ENCODE results near the gene PADI4. TPM values are rescaled to one million over a fixed set of nuclear protein-coding genes. Genes with fewer than 3 reads are reported as not detected.

PADI4 gene
- total and polyA plus RNA-seq, 4 donors = 0.32 to 6.1 (median 0.90) TPM

DNA sequence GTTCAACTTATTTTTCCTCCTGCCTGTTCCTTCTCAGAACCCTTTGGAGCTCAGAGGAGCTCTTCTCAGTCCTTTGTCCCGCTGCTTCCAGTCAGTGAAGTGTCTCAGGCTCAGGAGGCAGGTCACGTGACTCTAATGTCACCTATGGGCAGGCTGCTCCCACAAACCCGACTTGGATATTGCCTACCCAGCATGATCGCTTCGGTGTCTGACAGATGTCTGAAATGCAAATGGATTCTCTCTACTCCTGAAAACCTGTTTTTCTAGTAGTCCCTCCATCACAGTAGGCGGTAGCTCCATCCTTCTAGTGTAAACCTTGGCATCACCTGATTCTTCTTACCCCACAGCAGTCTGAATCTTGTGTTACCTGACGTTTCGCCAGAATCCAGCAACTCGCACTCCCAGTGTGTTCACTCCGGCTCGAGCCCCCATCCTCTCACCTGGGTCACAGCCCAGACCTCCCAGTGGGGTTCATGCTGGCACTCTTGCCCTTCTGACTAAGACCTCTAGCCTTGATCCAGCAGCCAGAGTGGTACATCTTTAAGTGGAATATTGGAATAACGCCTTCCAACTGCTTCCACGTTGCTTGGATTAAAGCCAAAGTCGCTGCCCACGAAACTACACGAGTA is 69.4 kb downstream of the PADI4 start:
- TF ChIP-seq, protein P1, sequence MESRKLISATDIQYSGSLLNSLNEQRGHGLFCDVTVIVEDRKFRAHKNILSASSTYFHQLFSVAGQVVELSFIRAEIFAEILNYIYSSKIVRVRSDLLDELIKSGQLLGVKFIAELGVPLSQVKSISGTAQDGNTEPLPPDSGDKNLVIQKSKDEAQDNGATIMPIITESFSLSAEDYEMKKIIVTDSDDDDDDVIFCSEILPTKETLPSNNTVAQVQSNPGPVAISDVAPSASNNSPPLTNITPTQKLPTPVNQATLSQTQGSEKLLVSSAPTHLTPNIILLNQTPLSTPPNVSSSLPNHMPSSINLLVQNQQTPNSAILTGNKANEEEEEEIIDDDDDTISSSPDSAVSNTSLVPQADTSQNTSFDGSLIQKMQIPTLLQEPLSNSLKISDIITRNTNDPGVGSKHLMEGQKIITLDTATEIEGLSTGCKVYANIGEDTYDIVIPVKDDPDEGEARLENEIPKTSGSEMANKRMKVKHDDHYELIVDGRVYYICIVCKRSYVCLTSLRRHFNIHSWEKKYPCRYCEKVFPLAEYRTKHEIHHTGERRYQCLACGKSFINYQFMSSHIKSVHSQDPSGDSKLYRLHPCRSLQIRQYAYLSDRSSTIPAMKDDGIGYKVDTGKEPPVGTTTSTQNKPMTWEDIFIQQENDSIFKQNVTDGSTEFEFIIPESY (IDR thresholded peaks at IDR 0.05) = no peak
- no peak for TF ChIP-seq HNF4A (conservative IDR thresholded peaks at IDR 0.05)
- no peak for TF ChIP-seq EGR1 (IDR thresholded peaks at IDR 0.05; ENCODE audit: low read depth in 2 of 2)
- no peak for TF ChIP-seq YY1 (IDR thresholded peaks at IDR 0.05)
- no peak for TF ChIP-seq HNF4G (IDR thresholded peaks at IDR 0.05)
- TF ChIP-seq FOXA2 (IDR thresholded peaks at IDR 0.05) = no peak
- H3K4me1 ChIP-seq (ENCODE audit: control insufficient read depth in 4 of 4, insufficient read depth in 4 of 4, low read length in 3 of 4) = no peaks in the 10 kb centered on the region
- no peaks in the 10 kb centered on the region for H3K9me3 ChIP-seq (ENCODE audit: control insufficient read depth in 4 of 4, low read length in 3 of 4)
- no peak overlapping the region for H3K9ac ChIP-seq (ENCODE audit: low read depth in 1 of 2, low read length in 2 of 2)
- 31% methylated on average over 16 of the region's 16 CpGs for WGBS
- no peaks in the 10 kb centered on the region for H3K36me3 ChIP-seq (ENCODE audit: control insufficient read depth in 4 of 4, insufficient read depth in 3 of 4, low read depth in 1 of 4, low read length in 3 of 4)
- H3K4me3 ChIP-seq (ENCODE audit: low read depth in 1 of 3, low read length in 3 of 3) = no peak overlapping the region
- H3K27ac ChIP-seq (ENCODE audit: low read depth in 1 of 2, low read length in 2 of 2) = no peak overlapping the region
- H3K27me3 ChIP-seq (ENCODE audit: control insufficient read depth in 4 of 4, insufficient read depth in 4 of 4, low read length in 3 of 4) = no peaks in the 10 kb centered on the region
- no peak for DNase-seq (ENCODE audit: low spot score)

DNA sequence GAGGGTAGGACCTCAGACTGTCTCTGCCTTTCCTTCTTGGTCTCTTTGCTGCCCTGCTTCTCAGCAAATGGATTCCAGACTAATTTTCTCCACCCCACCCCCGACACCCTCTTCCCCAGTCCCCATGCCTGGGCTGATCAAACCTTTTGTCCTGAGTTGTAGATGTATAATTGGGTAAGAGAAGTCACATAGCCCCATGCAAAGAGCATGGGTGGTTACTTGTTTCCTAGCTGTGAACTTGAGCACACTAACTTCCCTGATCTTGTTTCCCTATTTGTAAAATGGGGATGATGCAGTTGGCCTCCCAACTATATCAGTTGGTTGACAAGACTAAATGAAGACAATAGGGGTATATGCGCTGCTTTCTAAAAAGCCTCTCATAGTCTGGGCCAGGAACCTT is 73.2 kb downstream of the PADI4 start:
- Histone ChIP-seq H3K36me3 (ENCODE audit: control insufficient read depth in 4 of 4, insufficient read depth in 3 of 4, low read depth in 1 of 4, low read length in 3 of 4) (no peaks in the 10 kb centered on the region), H3K9ac (ENCODE audit: low read depth in 1 of 2, low read length in 2 of 2) (no peak overlapping the region), H3K27ac (ENCODE audit: low read depth in 1 of 2, low read length in 2 of 2) (no peak overlapping the region), H3K4me3 (ENCODE audit: low read depth in 1 of 3, low read length in 3 of 3) (no peak overlapping the region), H3K9me3 (ENCODE audit: control insufficient read depth in 4 of 4, low read length in 3 of 4) (no peaks in the 10 kb centered on the region), H3K27me3 (ENCODE audit: control insufficient read depth in 4 of 4, insufficient read depth in 4 of 4, low read length in 3 of 4) (no peaks in the 10 kb centered on the region), H3K4me1 (ENCODE audit: control insufficient read depth in 4 of 4, insufficient read depth in 4 of 4, low read length in 3 of 4) (no peaks in the 10 kb centered on the region)
- WGBS = 84% methylated on average over 2 of the region's 2 CpGs
- DNase-seq (ENCODE audit: low spot score) = no peak
- TF ChIP-seq, protein P2, sequence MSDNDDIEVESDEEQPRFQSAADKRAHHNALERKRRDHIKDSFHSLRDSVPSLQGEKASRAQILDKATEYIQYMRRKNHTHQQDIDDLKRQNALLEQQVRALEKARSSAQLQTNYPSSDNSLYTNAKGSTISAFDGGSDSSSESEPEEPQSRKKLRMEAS (IDR thresholded peaks at IDR 0.05) = no peak
- TF ChIP-seq GABPA (IDR thresholded peaks at IDR 0.05 in 1 of 2, conservative IDR thresholded peaks at IDR 0.05 in 1 of 2) (no peak), RAD21 (IDR thresholded peaks at IDR 0.05) (no peak), FOXA1 (IDR thresholded peaks at IDR 0.05) (no peak), HNF4G (IDR thresholded peaks at IDR 0.05) (no peak), HNF4A (conservative IDR thresholded peaks at IDR 0.05) (no peak), TAF1 (conservative IDR thresholded peaks at IDR 0.05) (no peak), EGR1 (IDR thresholded peaks at IDR 0.05; ENCODE audit: low read depth in 2 of 2) (no peak), JUND (IDR thresholded peaks at IDR 0.05) (no peak), SP1 (IDR thresholded peaks at IDR 0.05) (no peak), RXRA (IDR thresholded peaks at IDR 0.05) (no peak), FOXA2 (IDR thresholded peaks at IDR 0.05) (no peak), YY1 (IDR thresholded peaks at IDR 0.05) (no peak)
- TF ChIP-seq, protein P3, sequence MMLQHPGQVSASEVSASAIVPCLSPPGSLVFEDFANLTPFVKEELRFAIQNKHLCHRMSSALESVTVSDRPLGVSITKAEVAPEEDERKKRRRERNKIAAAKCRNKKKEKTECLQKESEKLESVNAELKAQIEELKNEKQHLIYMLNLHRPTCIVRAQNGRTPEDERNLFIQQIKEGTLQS (IDR thresholded peaks at IDR 0.05) = no peak
- TF ChIP-seq, protein P4, sequence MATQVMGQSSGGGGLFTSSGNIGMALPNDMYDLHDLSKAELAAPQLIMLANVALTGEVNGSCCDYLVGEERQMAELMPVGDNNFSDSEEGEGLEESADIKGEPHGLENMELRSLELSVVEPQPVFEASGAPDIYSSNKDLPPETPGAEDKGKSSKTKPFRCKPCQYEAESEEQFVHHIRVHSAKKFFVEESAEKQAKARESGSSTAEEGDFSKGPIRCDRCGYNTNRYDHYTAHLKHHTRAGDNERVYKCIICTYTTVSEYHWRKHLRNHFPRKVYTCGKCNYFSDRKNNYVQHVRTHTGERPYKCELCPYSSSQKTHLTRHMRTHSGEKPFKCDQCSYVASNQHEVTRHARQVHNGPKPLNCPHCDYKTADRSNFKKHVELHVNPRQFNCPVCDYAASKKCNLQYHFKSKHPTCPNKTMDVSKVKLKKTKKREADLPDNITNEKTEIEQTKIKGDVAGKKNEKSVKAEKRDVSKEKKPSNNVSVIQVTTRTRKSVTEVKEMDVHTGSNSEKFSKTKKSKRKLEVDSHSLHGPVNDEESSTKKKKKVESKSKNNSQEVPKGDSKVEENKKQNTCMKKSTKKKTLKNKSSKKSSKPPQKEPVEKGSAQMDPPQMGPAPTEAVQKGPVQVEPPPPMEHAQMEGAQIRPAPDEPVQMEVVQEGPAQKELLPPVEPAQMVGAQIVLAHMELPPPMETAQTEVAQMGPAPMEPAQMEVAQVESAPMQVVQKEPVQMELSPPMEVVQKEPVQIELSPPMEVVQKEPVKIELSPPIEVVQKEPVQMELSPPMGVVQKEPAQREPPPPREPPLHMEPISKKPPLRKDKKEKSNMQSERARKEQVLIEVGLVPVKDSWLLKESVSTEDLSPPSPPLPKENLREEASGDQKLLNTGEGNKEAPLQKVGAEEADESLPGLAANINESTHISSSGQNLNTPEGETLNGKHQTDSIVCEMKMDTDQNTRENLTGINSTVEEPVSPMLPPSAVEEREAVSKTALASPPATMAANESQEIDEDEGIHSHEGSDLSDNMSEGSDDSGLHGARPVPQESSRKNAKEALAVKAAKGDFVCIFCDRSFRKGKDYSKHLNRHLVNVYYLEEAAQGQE (IDR thresholded peaks at IDR 0.05) = no peak
- TF ChIP-seq, protein P5, sequence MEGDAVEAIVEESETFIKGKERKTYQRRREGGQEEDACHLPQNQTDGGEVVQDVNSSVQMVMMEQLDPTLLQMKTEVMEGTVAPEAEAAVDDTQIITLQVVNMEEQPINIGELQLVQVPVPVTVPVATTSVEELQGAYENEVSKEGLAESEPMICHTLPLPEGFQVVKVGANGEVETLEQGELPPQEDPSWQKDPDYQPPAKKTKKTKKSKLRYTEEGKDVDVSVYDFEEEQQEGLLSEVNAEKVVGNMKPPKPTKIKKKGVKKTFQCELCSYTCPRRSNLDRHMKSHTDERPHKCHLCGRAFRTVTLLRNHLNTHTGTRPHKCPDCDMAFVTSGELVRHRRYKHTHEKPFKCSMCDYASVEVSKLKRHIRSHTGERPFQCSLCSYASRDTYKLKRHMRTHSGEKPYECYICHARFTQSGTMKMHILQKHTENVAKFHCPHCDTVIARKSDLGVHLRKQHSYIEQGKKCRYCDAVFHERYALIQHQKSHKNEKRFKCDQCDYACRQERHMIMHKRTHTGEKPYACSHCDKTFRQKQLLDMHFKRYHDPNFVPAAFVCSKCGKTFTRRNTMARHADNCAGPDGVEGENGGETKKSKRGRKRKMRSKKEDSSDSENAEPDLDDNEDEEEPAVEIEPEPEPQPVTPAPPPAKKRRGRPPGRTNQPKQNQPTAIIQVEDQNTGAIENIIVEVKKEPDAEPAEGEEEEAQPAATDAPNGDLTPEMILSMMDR (IDR thresholded peaks at IDR 0.05; ENCODE audit: low read depth, low read length, missing input control) = no peak
- TF ChIP-seq, protein P1 (IDR thresholded peaks at IDR 0.05) = no peak
